HK-2 (cell line): ENCODE results near the gene SLIT1.

Experiments
- DNase-seq: peaks from one replicate; pipeline ENCODE4 v3.0.0-alpha.2; 2018; ENCODE audit not compliant: unreplicated experiment

SLIT1 gene

DNA sequence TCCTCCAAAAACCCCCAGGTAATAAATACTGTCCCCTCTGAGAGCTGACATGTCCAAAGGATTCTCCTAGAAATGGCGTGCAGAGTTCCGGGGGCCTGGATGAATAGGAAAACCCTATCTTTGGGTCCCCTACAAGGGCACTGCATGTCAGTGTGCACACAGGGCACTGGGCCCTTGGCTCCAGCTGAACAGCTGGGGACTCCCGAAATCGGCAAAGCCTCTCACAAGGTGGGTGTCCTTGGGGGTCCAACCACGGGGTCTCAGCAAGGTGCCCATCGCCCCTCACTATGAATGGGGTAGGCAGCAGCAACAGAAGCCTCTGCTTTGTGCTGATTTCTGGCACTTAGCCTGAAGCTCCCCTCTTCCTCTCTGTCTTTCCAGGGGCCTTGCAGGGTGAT lies 46.1 kb downstream of the SLIT1 start:
- DNase-seq, result no peak

DNA sequence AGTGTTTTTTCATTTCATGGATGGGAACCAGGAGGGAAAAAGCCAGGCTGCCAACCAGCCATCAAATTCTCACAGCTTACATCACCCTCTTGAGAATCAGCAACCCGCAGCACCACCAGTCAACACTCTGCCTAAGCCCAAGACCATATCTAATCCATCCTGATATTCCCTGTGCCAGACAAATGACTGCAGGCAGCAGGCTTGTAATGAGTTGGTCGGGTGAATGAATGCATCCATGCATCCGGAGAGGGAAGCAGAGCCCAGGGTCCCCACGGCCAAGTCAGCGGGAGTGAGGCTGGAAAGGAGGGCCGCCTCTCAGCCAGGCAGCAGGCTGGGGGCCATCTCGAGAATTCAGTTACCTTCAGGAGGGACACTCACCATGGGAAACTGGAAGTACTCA lies 46.9 kb downstream of the SLIT1 start:
- DNase-seq, result no peak

GRCh38 chr10:97138174-97138573 lies 47.6 kb downstream of the SLIT1 start:
- DNase-seq, result peak; percentile 20

DNA sequence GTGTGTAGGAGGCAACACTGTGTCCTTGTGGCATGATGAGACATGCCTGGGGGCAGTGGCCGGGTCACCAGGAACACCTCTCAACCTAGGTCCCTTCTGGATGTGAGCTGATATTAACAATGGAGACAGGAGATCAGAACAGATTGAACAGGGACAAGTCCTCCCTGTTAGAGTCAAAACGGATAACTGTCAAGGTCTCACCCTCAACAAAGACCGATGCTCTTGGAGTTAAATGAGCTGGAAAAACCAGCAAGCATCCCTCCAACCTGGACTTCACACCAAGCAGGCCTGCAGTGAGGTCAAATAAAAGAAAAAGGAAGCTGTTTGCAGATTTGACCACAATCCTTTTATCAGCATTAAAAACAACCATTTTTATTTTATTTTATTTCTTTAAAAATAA lies 49.0 kb downstream of the SLIT1 start:
- DNase-seq, result no peak

DNA sequence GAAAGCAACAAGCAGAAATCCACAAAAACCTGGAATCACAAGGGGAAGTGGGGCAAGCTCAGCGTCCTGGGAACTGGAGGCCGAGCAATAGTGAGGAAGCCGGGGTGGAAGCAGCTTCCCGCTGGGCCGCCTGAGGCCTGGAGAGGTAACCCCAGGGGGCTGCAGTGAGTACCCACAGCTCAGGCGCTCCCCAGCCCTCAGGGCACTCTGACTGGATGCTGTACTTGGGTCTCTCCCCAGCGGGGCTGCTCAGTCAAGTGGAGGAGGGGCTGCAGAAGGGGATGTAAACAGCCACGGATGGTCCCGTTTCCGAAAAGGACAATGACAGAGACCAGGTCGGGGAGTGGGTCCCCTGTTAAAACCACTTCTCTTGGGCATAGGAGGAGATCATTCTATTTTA lies 50.3 kb downstream of the SLIT1 start:
- DNase-seq, result no peak

DNA sequence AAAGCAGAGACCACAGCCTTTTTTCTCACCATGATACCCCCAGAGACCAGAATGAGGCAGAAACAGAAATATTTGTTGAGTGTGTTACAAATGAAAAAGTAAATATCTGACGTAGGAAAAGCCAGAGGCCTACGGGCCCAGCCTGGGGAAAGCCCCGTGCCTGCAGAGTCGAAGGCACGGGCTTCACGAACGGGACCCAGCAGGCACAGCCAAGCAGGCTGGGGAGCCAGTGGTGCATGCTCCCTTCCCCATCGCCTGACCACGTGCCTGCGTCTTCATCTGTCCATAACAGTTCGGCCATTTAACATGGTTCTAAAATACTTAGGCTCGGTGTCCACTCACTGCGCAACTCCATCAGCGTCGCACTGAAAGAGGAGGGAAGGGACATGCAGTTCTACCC lies 50.8 kb downstream of the SLIT1 start:
- no peak for DNase-seq

GRCh38 chr10:97134110-97134509 lies 51.6 kb downstream of the SLIT1 start:
- no peak for DNase-seq

DNA sequence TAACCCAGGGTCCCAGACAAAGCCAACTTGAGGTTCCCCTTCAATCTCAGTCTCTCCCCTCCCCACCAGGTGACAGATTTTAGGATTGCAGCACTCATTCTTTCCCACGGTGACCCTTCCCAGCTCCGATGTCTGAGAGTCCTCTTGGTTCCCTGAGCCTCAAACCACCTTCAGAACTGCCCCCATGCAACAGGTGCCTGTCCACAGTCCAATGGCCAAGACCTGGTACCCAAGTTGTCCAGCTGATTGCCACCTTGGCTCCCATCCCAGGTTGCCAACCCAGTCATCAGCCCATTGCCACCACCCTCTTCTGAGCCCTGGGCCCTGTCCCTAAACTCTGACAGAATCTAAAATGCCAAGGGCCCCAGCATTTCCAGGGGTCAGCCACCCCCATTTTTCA lies 53.5 kb downstream of the SLIT1 start:
- DNase-seq, result no peak

DNA sequence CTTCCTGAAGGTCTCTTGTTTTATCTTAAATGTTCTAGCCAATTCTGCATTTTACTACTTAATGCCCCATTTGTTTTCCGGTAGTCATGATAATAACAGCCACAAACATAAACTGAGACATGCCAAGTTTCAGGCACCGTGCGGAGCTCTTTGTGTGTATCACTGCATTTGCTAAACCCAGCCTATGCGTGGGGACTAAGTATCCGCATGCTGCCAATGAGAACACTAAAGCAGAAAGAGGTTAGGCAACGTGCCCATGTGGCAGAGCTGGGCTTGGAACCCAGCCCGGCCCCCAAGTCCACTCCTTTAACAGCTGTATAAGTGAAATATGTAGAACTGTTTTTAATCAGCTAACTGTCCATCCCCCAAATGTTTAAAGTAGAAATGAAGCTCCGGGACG lies 54.1 kb downstream of the SLIT1 start:
- no peak for DNase-seq

- no peak for DNase-seq
These were observed 54.6 kb downstream of the SLIT1 start for GRCh38 chr10:97131181-97131628.

DNA sequence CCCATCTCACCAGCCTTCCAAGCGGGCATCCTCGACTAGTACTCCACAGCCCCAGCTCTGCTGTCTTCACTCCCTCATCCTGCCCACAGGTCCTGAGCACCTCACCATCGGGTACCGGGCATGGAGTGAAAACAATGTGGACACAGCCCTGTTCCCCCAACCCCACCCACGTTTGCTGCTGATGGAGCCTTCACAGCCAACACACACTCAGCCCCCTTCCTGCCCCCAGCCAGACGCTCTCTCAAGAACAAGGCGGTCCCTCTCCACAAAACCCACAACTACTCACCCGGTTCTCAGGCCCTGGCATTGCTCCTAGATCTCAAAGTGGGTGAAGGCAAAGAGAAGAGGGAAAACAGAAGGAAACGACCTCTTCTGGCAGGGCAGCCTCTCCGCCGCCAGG lies 56.1 kb downstream of the SLIT1 start:
- no peak for DNase-seq

DNA sequence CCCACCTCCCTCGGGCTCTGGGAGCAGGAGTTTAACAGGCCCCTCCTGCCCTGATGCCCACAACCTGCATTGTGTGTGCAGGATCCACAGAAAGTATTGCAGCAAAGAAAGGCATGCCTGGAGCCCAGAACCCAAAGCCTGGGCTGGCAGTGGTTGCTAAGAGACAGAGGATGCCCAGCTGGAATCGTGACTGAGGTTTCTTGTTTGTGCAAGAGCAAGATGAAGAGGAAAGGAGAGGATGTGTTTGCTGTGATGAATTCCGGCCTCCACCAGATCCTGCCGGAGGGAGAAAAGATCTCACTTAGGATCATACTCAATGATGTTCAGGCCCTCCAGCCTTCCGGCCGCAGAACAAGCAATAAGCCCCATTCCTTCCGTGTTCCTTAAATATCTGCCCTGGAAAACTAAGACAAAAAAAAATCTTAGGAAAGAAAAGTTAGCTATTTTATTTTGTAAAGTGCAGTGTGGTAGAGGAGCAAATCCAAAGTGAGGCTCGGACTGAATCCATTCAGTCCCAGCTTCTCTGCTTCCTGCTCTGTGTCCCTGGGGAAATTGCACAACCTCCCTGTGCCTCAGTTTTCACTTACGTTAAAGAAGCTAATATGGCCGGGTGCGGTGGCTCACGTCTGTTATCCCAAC lies 57.1 kb downstream of the SLIT1 start:
- no peak for DNase-seq

- DNase-seq, result no peak
These were observed 57.7 kb downstream of the SLIT1 start for GRCh38 chr10:97128039-97128492.

DNA sequence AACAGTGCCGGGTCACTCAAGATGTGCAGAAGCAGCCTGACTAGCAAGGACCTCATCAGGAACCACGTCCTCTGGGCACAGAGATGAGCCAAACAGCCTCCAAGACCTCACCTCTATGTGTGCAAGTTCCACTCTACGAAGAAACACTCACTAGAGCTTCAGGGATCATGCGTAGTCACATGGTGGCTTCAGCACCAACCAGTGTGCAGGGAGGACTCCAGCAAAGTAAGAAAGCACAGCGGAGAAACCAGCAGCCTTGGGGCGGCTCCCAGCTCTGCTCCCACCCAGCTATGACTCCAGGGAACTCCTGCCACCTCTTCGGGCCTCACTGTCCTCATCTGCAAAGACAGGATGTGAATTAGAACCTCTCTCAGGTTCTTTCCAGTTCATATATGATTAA lies 58.2 kb downstream of the SLIT1 start:
- DNase-seq, result no peak

DNA sequence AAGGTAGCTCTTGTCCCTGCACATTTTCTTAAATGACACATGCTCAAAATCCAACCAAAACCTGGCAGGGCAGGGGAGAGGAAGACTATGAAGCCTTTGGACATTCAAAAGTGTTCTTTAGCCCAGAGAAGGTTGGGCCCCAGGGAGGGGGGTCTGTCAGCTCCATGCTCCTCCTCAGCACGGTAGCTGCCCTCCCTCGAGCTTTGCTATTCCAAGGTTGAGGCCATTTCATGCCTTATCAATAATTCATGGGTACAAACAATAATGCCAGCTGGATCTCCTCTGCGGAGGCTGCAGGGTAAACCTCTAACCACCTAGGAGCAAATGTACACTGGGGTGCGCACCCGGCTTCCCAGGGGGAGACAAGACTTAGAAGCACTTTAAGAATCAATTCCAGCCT lies 61.5 kb downstream of the SLIT1 start:
- DNase-seq, result no peak

DNA sequence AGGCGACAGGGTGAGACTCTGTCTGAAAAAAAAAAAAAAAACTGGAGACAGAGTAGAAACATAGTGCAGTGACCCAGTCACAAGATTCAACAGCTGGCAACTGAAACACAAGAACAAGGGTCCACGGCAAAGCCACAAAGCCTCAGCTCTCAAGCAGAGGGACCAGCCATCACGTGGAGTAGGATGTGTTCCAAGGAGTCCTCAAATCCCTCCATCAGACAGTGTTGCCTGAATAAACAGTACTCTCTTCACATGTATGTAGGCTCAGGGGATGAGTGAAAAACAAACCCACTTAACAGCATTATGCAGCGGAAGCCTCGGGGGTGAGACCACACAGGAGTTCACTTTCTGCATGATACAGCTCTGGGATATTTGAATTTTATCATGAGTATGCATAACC lies 62.0 kb downstream of the SLIT1 start:
- DNase-seq, result no peak

DNA sequence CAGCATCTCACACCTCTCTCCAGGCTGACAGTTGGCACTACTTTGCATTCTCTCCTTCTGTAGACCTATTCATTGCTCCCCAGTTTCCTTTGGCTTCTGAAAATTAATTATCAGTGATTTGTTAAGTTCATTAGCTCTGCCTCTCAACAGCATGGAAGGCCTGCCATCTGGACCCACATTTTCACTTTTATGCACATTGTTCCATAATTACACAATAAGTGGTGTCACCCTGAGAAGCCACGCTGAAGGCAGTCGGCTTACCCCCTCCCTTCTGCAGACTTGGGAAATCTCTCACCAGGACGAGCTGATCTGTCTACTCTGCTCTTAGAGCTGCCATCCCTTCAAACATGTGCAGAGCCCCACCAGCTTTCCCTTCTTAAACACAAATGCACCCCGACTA lies 64.7 kb downstream of the SLIT1 start:
- DNase-seq, result no peak

DNA sequence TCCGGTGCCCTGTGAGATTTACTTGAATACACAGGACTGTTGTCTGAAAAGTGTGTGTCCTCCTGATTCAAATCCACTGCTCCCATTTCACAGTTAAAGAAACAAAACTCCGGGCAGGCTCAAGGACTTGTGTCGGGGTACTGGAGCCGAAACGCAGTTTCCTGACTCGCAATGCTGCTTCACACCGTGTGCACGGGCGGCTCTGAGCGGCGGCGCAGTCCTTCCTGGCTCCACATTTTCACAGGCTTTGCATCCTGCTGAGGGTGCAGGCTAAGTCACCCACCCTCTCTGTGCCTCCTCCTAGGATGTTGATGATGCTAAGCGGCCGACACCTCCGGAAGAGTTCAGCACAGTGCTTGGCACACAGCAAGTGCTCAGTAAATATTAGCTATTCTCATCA lies 65.4 kb downstream of the SLIT1 start:
- no peak for DNase-seq

DNA sequence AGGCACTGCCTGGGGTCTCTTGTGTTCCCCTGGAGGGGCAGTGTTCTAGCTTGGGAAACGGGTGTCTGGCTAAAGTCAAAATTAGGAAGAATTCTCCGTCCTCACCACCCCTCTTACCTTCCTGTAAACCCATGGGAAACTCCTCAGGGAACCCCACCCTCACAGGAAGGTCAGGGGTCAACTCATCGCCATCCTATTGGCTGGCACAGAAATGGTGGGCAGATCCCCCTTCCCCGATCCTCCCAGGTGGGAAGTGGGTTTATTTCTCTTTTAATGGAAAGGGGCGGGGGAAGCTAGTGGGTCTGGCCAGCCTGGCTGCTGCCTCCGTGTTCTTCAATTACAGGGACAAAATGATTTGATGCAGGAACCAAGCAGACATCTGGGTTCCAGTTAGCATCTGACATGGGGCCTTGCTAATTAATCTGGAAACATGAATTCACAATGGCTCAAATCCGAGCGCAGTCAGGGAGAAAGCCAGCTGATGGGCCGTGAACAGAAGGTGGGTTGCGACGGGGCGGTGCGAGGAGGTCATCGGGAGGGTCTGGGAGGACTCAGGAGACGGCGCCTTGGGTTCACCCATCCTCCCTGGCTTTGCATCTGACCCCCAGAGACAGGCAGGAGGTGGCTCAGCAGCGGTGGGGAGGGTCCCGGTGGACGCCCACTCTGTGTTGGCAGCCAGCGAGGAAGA lies 66.6 kb downstream of the SLIT1 start:
- DNase-seq, result no peak

DNA sequence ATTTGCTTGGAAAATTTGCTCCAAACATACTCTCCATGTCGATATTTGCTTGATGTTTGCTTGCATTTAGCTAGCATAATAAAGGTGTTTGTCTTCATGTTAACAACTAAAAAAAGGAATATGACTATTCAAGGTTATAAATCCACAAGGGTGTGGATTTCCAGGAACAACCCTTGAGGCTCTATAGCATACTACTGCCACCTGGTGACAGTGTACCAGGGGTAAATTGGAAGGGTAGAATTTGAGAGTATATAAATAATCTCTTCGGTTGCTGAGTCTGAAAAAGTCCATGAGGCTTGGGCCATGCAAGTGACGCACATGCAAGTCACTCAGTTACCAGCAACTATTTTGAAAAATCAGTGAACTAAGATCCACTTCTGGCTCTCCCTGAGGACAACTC lies 68.4 kb downstream of the SLIT1 start:
- DNase-seq, result no peak

GRCh38 chr10:97116462-97117162 lies 69.1 kb downstream of the SLIT1 start:
- no peak for DNase-seq

GRCh38 chr10:97115846-97116245 lies 69.9 kb downstream of the SLIT1 start:
- no peak for DNase-seq

GRCh38 chr10:97111615-97112014 lies 74.1 kb downstream of the SLIT1 start:
- no peak for DNase-seq
